Transverse colon (tissue), 4 donors: ENCODE results near the gene ABTB2. TPM values are rescaled to one million over a fixed set of nuclear protein-coding genes. Genes with fewer than 3 reads are reported as not detected.

ENCODE experiments used
- DNase-seq: peaks from one replicate; pipeline ENCODE4 v3.0.0-alpha.2; 2019
- H3K27ac ChIP-seq, 4 donors: fragments of 200-600 bp; sonication (generic); 2 replicates each; pipeline ENCODE4 v1.5.1; 2016 to 2018; ENCODE audit warnings: inconsistent platforms in 4 of 4
- H3K27me3 ChIP-seq: fragments of 200-600 bp; sonication (generic); 2 replicates; pipeline ENCODE4 v1.5.1; 2017; ENCODE audit warnings: inconsistent platforms
- H3K36me3 ChIP-seq, 4 donors: fragments of 200-600 bp; sonication (generic); 2 replicates each; pipeline ENCODE4 v1.5.1; 2017 to 2019; ENCODE audit warnings: inconsistent platforms in 4 of 4
- H3K4me1 ChIP-seq, 4 donors: fragments of 200-600 bp; sonication (generic); 2 replicates each; pipeline ENCODE4 v1.5.1; 2017 to 2020; ENCODE audit warnings: inconsistent platforms in 4 of 4
- H3K4me3 ChIP-seq, 4 donors: fragments of 200-600 bp; sonication (generic); 1 replicate in 1 of 4; 2 replicates in 3 of 4; pipeline versions ENCODE4 v1.5.1 to v1.6.1; 2017 to 2019; ENCODE audit warnings: inconsistent platforms in 4 of 4
- H3K9me3 ChIP-seq, 2 donors: fragments of 200-600 bp; sonication (generic); 2 replicates each; pipeline ENCODE4 v1.5.1; 2017 to 2019; ENCODE audit warnings: inconsistent platforms in 2 of 2
- EP300 ChIP-seq: sonication (generic); formaldehyde crosslinking; IDR thresholded peaks from one replicate; pipeline ENCODE4 v1.6.1; 2017; ENCODE audit warnings: antibody characterized with exemption, low read depth
- POLR2A ChIP-seq: fragments of 450-650 bp; IDR thresholded peaks from one replicate; pipeline ENCODE4 v1.6.1; 2016; ENCODE audit warnings: antibody characterized with exemption, mild to moderate bottlenecking, moderate library complexity
- POLR2AphosphoS5 ChIP-seq, 3 donors: sonication (generic); formaldehyde crosslinking; IDR thresholded peaks; one replicate each; pipeline ENCODE4 v1.6.1; 2016; ENCODE audit warnings: antibody characterized with exemption in 3 of 3
- WGBS, 2 donors: methylation state at CpG; one replicate each; pipeline ENCODE4 v1.1.5; 2018; ENCODE audit warnings: low coverage in 1 of 2; 5-methylcytosine and 5-hydroxymethylcytosine counted together
- in situ Hi-C, 4 donors: fragments of 200-750 bp; cut with MboI; loops; one replicate each; pipeline versions ENCODE4 v1.15.0 to v1.15.1; 2017; ENCODE audit warnings: low sequenced_read_pairs in 3 of 4, low pct_ligation_motif_present in 1 of 4, low pct_unique_long_range_greater_than_20kb in 1 of 4
- intact Hi-C: fragments of 100-400 bp; cut with DNase I; formaldehyde crosslinking; loops from one replicate; pipeline ENCODE4 v1.15.1; 2023; ENCODE audit warnings: low total_unique reads
- total RNA-seq, 4 donors: library from RNA; depleted of rRNA; stranded (reverse); fragments of >200 nt; gene quantifications; one replicate each; pipeline ENCODE4 v1.1.0, GENCODE V29; 2016
- TF ChIP-seq, protein P1 (sequence below), 5 experiments: fragments of 200-600 bp in 3 of 5; fragments of 450-650 bp in 2 of 5; sonication (generic) in 3 of 5; IDR thresholded peaks; 1 replicate in 2 of 5; 2 replicates in 3 of 5; pipeline ENCODE4 v1.5.1; 2016 to 2017; ENCODE audit warnings: antibody characterized with exemption in 5 of 5, inconsistent platforms in 3 of 5, mild to moderate bottlenecking in 2 of 5, moderate library complexity in 1 of 5

Gene ABTB2
- total RNA-seq, 4 donors from 2014 or later = 0.60 to 41.9 (median 20.7) TPM

DNA sequence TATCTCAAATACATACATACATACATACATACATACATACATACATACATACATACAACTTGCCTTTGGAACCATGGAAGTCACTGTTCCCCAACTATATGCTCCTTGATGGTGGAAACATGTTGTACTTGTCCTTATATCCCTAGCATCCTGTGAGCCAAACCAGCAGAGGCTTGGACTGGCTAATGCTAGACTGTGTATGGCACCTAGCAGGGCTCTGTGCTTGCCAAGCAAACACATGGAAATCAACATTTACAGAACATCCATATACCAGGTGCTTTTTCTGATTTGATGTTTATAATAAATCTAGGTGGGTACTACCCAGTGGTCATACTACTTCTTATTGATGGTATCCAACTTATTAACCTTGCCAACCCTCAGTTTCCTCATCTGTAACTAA lies 86.1 kb downstream of the ABTB2 start:
- H3K4me3 ChIP-seq = no peak overlapping the region
- TF ChIP-seq POLR2AphosphoS5 (IDR thresholded peaks at IDR 0.05) (no peak), POLR2A (no peak), EP300 (no peak)
- TF ChIP-seq, protein P1, sequence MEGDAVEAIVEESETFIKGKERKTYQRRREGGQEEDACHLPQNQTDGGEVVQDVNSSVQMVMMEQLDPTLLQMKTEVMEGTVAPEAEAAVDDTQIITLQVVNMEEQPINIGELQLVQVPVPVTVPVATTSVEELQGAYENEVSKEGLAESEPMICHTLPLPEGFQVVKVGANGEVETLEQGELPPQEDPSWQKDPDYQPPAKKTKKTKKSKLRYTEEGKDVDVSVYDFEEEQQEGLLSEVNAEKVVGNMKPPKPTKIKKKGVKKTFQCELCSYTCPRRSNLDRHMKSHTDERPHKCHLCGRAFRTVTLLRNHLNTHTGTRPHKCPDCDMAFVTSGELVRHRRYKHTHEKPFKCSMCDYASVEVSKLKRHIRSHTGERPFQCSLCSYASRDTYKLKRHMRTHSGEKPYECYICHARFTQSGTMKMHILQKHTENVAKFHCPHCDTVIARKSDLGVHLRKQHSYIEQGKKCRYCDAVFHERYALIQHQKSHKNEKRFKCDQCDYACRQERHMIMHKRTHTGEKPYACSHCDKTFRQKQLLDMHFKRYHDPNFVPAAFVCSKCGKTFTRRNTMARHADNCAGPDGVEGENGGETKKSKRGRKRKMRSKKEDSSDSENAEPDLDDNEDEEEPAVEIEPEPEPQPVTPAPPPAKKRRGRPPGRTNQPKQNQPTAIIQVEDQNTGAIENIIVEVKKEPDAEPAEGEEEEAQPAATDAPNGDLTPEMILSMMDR (IDR thresholded peaks at IDR 0.05) = no peak
- no peak overlapping the region for H3K27ac ChIP-seq
- no peaks in the 10 kb centered on the region for H3K36me3 ChIP-seq
- no peaks in the 10 kb centered on the region for H3K27me3 ChIP-seq
- peaks cover 0 to 9% (median 1%) of the 10 kb centered on the region in 4 donors for H3K4me1 ChIP-seq
- no peaks in the 10 kb centered on the region for H3K9me3 ChIP-seq
- intact Hi-C loops = no loop called here
- in situ Hi-C loops = no loop called here
- no peak for DNase-seq

DNA sequence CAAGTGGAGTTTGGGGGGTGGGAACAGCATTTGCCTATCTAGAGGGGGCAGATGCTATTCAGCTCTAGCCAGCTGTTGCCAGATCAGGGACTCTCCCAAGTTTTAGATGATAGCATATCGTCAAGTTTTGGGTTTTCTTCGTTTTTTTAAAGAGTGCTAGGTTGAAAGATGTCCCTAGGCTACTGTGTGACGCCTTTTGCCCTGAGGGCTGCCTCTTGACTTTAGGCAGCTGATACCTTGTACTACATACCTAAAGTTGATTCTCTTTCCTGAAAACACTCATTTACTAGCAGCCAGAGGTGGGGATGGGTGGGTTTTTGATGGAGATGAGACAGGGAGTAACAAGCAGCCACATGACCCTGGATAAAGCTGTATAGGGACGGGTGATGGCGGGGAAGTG lies 87.1 kb downstream of the ABTB2 start:
- DNase-seq = no peak
- no peaks in the 10 kb centered on the region for H3K36me3 ChIP-seq
- no peaks in the 10 kb centered on the region for H3K27me3 ChIP-seq
- WGBS, 2 donors = 93% methylated on average over 3 to 5 of the region's 5 CpGs
- no peak overlapping the region for H3K4me3 ChIP-seq
- H3K27ac ChIP-seq = no peak overlapping the region
- in situ Hi-C loops (no loop called here), intact Hi-C loops (no loop called here)
- TF ChIP-seq POLR2A (no peak), EP300 (no peak), POLR2AphosphoS5 (IDR thresholded peaks at IDR 0.05) (no peak)
- TF ChIP-seq, protein P1 (IDR thresholded peaks at IDR 0.05) = no peak
- H3K9me3 ChIP-seq = no peaks in the 10 kb centered on the region
- H3K4me1 ChIP-seq = peaks cover 0 to 10% (median 2%) of the 10 kb centered on the region in 4 donors

DNA sequence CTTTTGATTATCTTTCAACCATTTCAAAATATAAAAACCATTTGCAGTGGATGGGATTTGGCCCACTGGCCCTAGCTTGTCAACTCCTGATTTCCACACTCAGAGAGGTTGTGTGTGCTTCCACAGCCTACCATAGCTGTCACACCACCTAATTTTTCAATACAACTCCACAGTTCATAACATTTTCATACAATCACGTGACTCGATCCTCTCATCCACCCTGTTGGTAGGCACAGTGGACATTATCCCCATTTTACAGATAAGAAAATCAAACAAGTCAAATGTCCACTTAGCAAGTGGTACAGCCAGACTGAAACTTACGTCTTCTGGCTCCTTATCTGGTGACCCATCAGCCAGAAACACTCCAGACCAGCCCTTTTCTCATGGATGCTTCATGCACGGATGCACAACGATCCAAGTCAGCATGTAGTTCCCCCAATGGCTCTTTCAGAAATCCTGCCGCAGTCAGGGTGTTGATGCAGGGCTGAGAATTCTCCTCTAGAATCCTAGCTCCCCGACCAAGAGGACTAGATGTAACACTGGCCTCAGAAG lies 88.0 kb downstream of the ABTB2 start:
- Histone ChIP-seq H3K4me1 (peaks cover 0 to 10% (median 2%) of the 10 kb centered on the region in 4 donors), H3K27ac (no peak overlapping the region), H3K9me3 (no peaks in the 10 kb centered on the region), H3K27me3 (no peaks in the 10 kb centered on the region), H3K36me3 (no peaks in the 10 kb centered on the region), H3K4me3 (no peak overlapping the region)
- intact Hi-C loops (no loop called here), in situ Hi-C loops (no loop called here)
- TF ChIP-seq POLR2AphosphoS5 (IDR thresholded peaks at IDR 0.05) = no peak
- no peak for TF ChIP-seq POLR2A
- TF ChIP-seq, protein P1 (IDR thresholded peaks at IDR 0.05) = no peak
- no peak for TF ChIP-seq EP300
- DNase-seq = no peak
- 90 to 95% methylated on average over 2 to 7 of the region's 7 CpGs for WGBS, 2 donors

DNA sequence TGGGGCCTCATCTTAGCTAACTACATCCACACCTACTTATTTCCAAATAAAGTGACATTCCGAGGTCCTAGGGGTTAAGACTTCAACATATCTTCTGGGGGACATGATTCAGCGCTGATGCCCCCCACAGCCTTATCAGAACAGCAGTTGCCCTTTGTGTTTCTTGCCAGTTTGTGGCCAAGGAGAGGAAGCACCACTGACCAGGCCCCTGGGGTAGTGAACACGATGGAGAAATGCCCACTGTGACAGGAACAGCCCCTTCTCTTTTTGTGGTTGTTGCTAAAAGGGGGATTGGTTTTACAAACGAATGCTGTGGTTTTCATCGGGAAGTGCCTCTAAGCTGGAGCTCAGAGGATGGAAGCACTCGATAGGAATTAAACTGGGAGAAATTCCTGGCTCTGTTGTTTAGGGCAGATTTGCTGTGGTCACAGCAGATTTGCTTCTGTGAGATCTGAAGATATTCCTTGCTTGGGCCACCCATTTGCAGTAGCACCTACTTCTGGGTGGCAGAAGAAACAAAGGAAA lies 88.8 kb downstream of the ABTB2 start:
- Histone ChIP-seq H3K27me3 (no peaks in the 10 kb centered on the region), H3K36me3 (no peaks in the 10 kb centered on the region), H3K9me3 (no peaks in the 10 kb centered on the region), H3K4me1 (peaks cover 0 to 7% (median 3%) of the 10 kb centered on the region in 4 donors), H3K4me3 (no peak overlapping the region), H3K27ac (no peak overlapping the region)
- in situ Hi-C loops (no loop called here), intact Hi-C loops (no loop called here)
- TF ChIP-seq, protein P1 (IDR thresholded peaks at IDR 0.05) = no peak
- no peak for TF ChIP-seq POLR2A
- no peak for TF ChIP-seq POLR2AphosphoS5 (IDR thresholded peaks at IDR 0.05)
- no peak for DNase-seq
- WGBS, 2 donors = 66 to 92% methylated on average over 3 to 6 of the region's 6 CpGs
